IMR-90 (cell line): ENCODE results near the gene CBX5. TPM values are rescaled to one million over a fixed set of nuclear protein-coding genes. Genes with fewer than 3 reads are reported as not detected.

ENCODE experiments used
- ATAC-seq: fragments of 200-7000 bp; cut with Tn5 transposase; 2 replicates; pipeline ENCODE4 v1.9.1; 2020; ENCODE audit warnings: low read depth, mild to moderate bottlenecking, moderate library complexity
- BruUV-seq: library from RNA; stranded (reverse); fragments of 400-500 nt; replicated peaks from 2 replicates; lab custom pipeline; 2021; lab: Mats Ljungman, UMichigan
- CTCF ChIA-PET: fragments of 300-600 bp; formaldehyde crosslinking; extraction: SDS; loops from one replicate; lab custom pipeline; 2021; ENCODE audit warnings: antibody characterized with exemption; lab: Yijun Ruan, JAX
- POLR2A ChIA-PET: fragments of 300-600 bp; sonication (Branson Sonifier 250); formaldehyde crosslinking; loops from one replicate; lab custom pipeline; 2022; ENCODE audit warnings: antibody characterized with exemption; ENCODE audit not compliant: unreplicated experiment; lab: Charles Lee
- DNase-seq: peaks from one replicate; pipeline ENCODE4 v3.0.0; 2013
- H2AFZ ChIP-seq: replicated peaks from 2 replicates; pipeline ENCODE3; 2013; ENCODE audit warnings: low read length, mild to moderate bottlenecking; ENCODE audit not compliant: poor library complexity
- H2AK5ac ChIP-seq: 2 replicates; pipeline ENCODE4 v1.6.1; 2013; ENCODE audit warnings: low read depth, low read length, inconsistent platforms
- H2AK9ac ChIP-seq: replicated peaks from 2 replicates; pipeline ENCODE3; 2013; ENCODE audit warnings: mild to moderate bottlenecking, low read depth, low read length, moderate library complexity; ENCODE audit not compliant: poor library complexity
- H2BK120ac ChIP-seq: 2 replicates; pipeline ENCODE4 v1.6.1; 2013; ENCODE audit warnings: low read depth, low read length, inconsistent platforms
- H2BK15ac ChIP-seq: 3 replicates; pipeline ENCODE4 v1.6.1; 2013; ENCODE audit warnings: low read depth, low read length, inconsistent platforms
- H2BK20ac ChIP-seq: 2 replicates; pipeline ENCODE4 v1.6.1; 2013; ENCODE audit warnings: low read depth, mild to moderate bottlenecking, inconsistent platforms, low read length, moderate library complexity
- H2BK5ac ChIP-seq: 2 replicates; pipeline ENCODE4 v1.6.1; 2013; ENCODE audit warnings: mild to moderate bottlenecking, low read depth, low read length, inconsistent platforms; ENCODE audit not compliant: poor library complexity, severe bottlenecking
- H3K14ac ChIP-seq: replicated peaks from 2 replicates; pipeline ENCODE4 v1.6.1; 2013; ENCODE audit warnings: low read depth, low read length, inconsistent platforms
- H3K18ac ChIP-seq: 2 replicates; pipeline ENCODE4 v1.6.1; 2013; ENCODE audit warnings: low read depth, low read length, control low read depth
- H3K23ac ChIP-seq: 2 replicates; pipeline ENCODE4 v1.6.1; 2013; ENCODE audit warnings: low read depth, low read length, inconsistent platforms
- H3K27ac ChIP-seq: 2 replicates; pipeline ENCODE4 v1.5.1; 2013; ENCODE audit warnings: mild to moderate bottlenecking, control low read depth, low read length; ENCODE audit not compliant: insufficient read depth
- H3K27me3 ChIP-seq: 2 replicates; pipeline ENCODE4 v1.6.1; 2013; ENCODE audit warnings: low read length; ENCODE audit not compliant: control insufficient read depth, insufficient read depth
- H3K36me3 ChIP-seq: 2 replicates; pipeline ENCODE4 v1.6.1; 2013; ENCODE audit warnings: low read length, mixed read lengths; ENCODE audit not compliant: control insufficient read depth, insufficient read depth
- H3K4ac ChIP-seq: 2 replicates; pipeline ENCODE4 v1.6.1; 2013; ENCODE audit warnings: low read depth, low read length, inconsistent platforms
- H3K4me1 ChIP-seq: 2 replicates; pipeline ENCODE4 v1.6.1; 2013; ENCODE audit warnings: low read length, mixed read lengths; ENCODE audit not compliant: control insufficient read depth, insufficient read depth
- H3K4me2 ChIP-seq: 2 replicates; pipeline ENCODE4 v1.6.1; 2013; ENCODE audit warnings: low read depth, mild to moderate bottlenecking, control low read depth, low read length, moderate library complexity
- H3K4me3 ChIP-seq: 2 replicates; pipeline ENCODE4 v1.5.1; 2013; ENCODE audit warnings: low read depth, mild to moderate bottlenecking, control low read depth, low read length, moderate library complexity; ENCODE audit not compliant: insufficient read depth
- H3K56ac ChIP-seq: 2 replicates; pipeline ENCODE4 v1.6.1; 2013; ENCODE audit warnings: low read length, inconsistent platforms; ENCODE audit not compliant: insufficient read depth; ENCODE audit errors: extremely low read depth
- H3K79me1 ChIP-seq, 2 experiments: 2 replicates each; pipeline ENCODE4 v1.6.1; 2013; ENCODE audit warnings: low read length in 2 of 2, inconsistent platforms in 1 of 2, low read depth in 1 of 2
- H3K9ac ChIP-seq: 2 replicates; pipeline ENCODE4 v1.6.1; 2013; ENCODE audit warnings: low read depth, low read length, control low read depth
- H3K9me1 ChIP-seq: 2 replicates; pipeline ENCODE4 v1.6.1; 2013; ENCODE audit warnings: low read length, inconsistent platforms; ENCODE audit not compliant: insufficient read depth
- H3K9me3 ChIP-seq: 2 replicates; pipeline ENCODE4 v1.6.1; 2013; ENCODE audit warnings: low read length; ENCODE audit not compliant: control insufficient read depth, insufficient read depth
- H4K20me1 ChIP-seq: 2 replicates; pipeline ENCODE4 v1.6.1; 2013; ENCODE audit warnings: low read length, inconsistent platforms; ENCODE audit not compliant: insufficient read depth
- H4K5ac ChIP-seq: 2 replicates; pipeline ENCODE4 v1.6.1; 2013; ENCODE audit warnings: mild to moderate bottlenecking, low read depth, low read length, control low read depth
- H4K8ac ChIP-seq, 2 experiments: 2 replicates each; pipeline ENCODE4 v1.6.1; 2013; ENCODE audit warnings: low read depth in 2 of 2, low read length in 2 of 2, control low read depth in 1 of 2, inconsistent platforms in 1 of 2
- H4K91ac ChIP-seq: 2 replicates; pipeline ENCODE4 v1.6.1; 2013; ENCODE audit warnings: low read depth, low read length, inconsistent platforms; ENCODE audit not compliant: insufficient read depth
- CHD1 ChIP-seq: IDR thresholded peaks from 2 replicates; pipeline ENCODE4 v1.6.1; 2012; ENCODE audit warnings: low read depth, low read length, improper control_type of control experiment
- FOS ChIP-seq: fragments of 150-350 bp; IDR thresholded peaks from 2 replicates; pipeline ENCODE4 v1.6.1; 2016; ENCODE audit warnings: low read depth, low read length
- MAZ ChIP-seq: IDR thresholded peaks from 2 replicates; pipeline ENCODE4 v1.6.1; 2012; ENCODE audit warnings: low read depth, mild to moderate bottlenecking, low read length, improper control_type of control experiment, moderate library complexity, borderline replicate concordance
- POLR2A ChIP-seq: IDR thresholded peaks from 2 replicates; pipeline ENCODE4 v1.6.1; 2012; ENCODE audit warnings: mild to moderate bottlenecking, low read depth, low read length
- RAD21 ChIP-seq: IDR thresholded peaks from 2 replicates; pipeline ENCODE4 v1.6.1; 2012; ENCODE audit warnings: low read length, improper control_type of control experiment
- RCOR1 ChIP-seq: IDR thresholded peaks from 2 replicates; pipeline ENCODE4 v1.6.1; 2012; ENCODE audit warnings: mild to moderate bottlenecking, low read length, improper control_type of control experiment; ENCODE audit not compliant: insufficient replicate concordance
- RFX5 ChIP-seq: IDR thresholded peaks from 2 replicates; pipeline ENCODE4 v1.8.0; 2012; ENCODE audit warnings: low read depth, mild to moderate bottlenecking, low read length, moderate library complexity
- USF2 ChIP-seq: fragments of 150-350 bp; IDR thresholded peaks from 2 replicates; pipeline ENCODE4 v1.6.1; 2017; ENCODE audit warnings: mild to moderate bottlenecking, antibody characterized with exemption, low read length, low read depth
- WGBS, 2 experiments: methylation state at CpG; one replicate each; pipeline versions ENCODE4 v1.1.5 to v1.1.7; 2013; ENCODE audit warnings: missing lambda C conversion rate in 2 of 2; ENCODE audit not compliant: insufficient read length in 1 of 2; ENCODE audit errors: extremely low coverage in 2 of 2; 5-methylcytosine and 5-hydroxymethylcytosine counted together
- dilution Hi-C: fragments of 300-500 bp; cut with HindIII; formaldehyde crosslinking; loops from one replicate; pipeline ENCODE4 v1.14.3; 2018; ENCODE audit warnings: low sequenced_read_pairs; ENCODE audit not compliant: unreplicated experiment
- in situ Hi-C: fragments of 300-500 bp; cut with MboI; formaldehyde crosslinking; loops from 3 replicates; pipeline ENCODE4 v1.14.3; 2019; ENCODE audit warnings: low sequenced_read_pairs, inconsistent platforms, mixed read lengths
- intact Hi-C: fragments of 100-400 bp; cut with micrococcal nuclease; formaldehyde crosslinking; loops from 2 replicates; pipeline ENCODE4 v1.10.0; 2022
- polyA plus RNA-seq, 3 experiments: library from polyadenylated mRNA; depleted of rRNA; stranded (reverse); fragments of >200 nt; gene quantifications; 2 replicates each; pipeline ENCODE4 v1.2.3, GENCODE V29; 2012; ENCODE audit warnings: low replicate concordance in 1 of 3
- total RNA-seq: library from RNA; depleted of rRNA; stranded (reverse); fragments of >200 nt; gene quantifications from 2 replicates; pipeline ENCODE4 v1.2.3, GENCODE V29; 2012

The CBX5 gene
- total and polyA plus RNA-seq, 2 of the 4 experiments (the other 2 are of a cell fraction): 18.0 to 40.9 TPM

GRCh38 chr12:54277823-54278276, 2.1 kb downstream of the CBX5 start:
- Histone ChIP-seq H3K23ac (peak overlapping the region; percentile 72; the same call in 1 of the 2 replicates), H2AK9ac (no peak overlapping the region), H4K20me1 (peaks cover 31% of the 10 kb centered on the region), H2BK120ac (peak overlapping the region; percentile 7; the same call in 1 of the 2 replicates), H3K56ac (peak overlapping the region; percentile 20; the same call in 1 of the 2 replicates), H3K4me1 (peaks cover 3% of the 10 kb centered on the region), H4K91ac (peak overlapping the region; percentile 59), H3K9me1 (no peaks in the 10 kb centered on the region), H3K4me2 (peak overlapping the region; percentile 79), H3K18ac (no peak overlapping the region), H2BK20ac (no peak overlapping the region), H4K8ac (peak overlapping the region in 1 of 2 experiments; percentile 44; a peak in 1 of 4 replicates), H3K27ac (peak overlapping the region; percentile 73; the same call in 1 of the 2 replicates), H3K36me3 (peaks cover 12% of the 10 kb centered on the region), H3K14ac (peak overlapping the region; percentile 58), H3K4ac (peak overlapping the region; percentile 48), H4K5ac (0 out of 2 replicates have a peak overlapping the region, but pooled peaks have one; percentile 28), H3K79me1 (peaks cover 4 to 30% of the 10 kb centered on the region in 2 experiments; a peak in 3 of 4 replicates), H3K4me3 (peak overlapping the region; percentile 11; the same call in 1 of the 2 replicates), H2BK5ac (peak overlapping the region; percentile 57), H3K9me3 (no peaks in the 10 kb centered on the region), H2BK15ac (no peak overlapping the region), H2AK5ac (peak overlapping the region; percentile 71; the same call in 1 of the 2 replicates), H3K9ac (peak overlapping the region; percentile 72), H2AFZ (no peak overlapping the region), H3K27me3 (no peaks in the 10 kb centered on the region)
- intact Hi-C loops (loop anchor here (2.0 kb wide), 2 partner anchors 19 to 55 kb away; no protein-coding TSS in a partner anchor), dilution Hi-C loops (no loop called here), in situ Hi-C loops (loop anchor here (5.0 kb wide), 1 partner anchor 51 kb away; no protein-coding TSS in a partner anchor)
- POLR2A ChIA-PET: no interaction called here
- BruUV-seq: no TSS peak
- no CpG with 5 or more reads among the region's 5 CpGs for WGBS, 2 experiments
- DNase-seq (no peak), ATAC-seq (no peak)
- TF ChIP-seq USF2 (no peak), CHD1 (no peak), RFX5 (no peak), FOS (no peak), MAZ (no peak), RAD21 (no peak), POLR2A (peak; percentile 20; the same call in 1 of the 2 replicates), RCOR1 (no peak)
- CTCF ChIA-PET: no interaction called here
